Measurements from ENCODE around the gene CHN1.

GRCh38 chr2:174919947-174920595, 85.1 kb downstream of the CHN1 start:
- TF ChIP-seq FOXM1 (IDR thresholded peaks at IDR 0.05; ENCODE audit: low read depth), result no peak
- TF ChIP-seq CHD2 (IDR thresholded peaks at IDR 0.05; ENCODE audit: low read length, partially characterized antibody), result no peak
- TF ChIP-seq CTCF (IDR thresholded peaks at IDR 0.05), result no peak
- no peak for TF ChIP-seq MXI1 (IDR thresholded peaks at IDR 0.05; ENCODE audit: low read depth, low read length)
- TF ChIP-seq USF2 (IDR thresholded peaks at IDR 0.05; ENCODE audit: borderline replicate concordance, low read depth, low read length), result no peak
- TF ChIP-seq MAX (IDR thresholded peaks at IDR 0.05; ENCODE audit: low read depth), result no peak
- no peak for TF ChIP-seq TCF12 (IDR thresholded peaks at IDR 0.05)
- no peak for TF ChIP-seq SMC3 (IDR thresholded peaks at IDR 0.05; ENCODE audit: low read depth, low read length)
- TF ChIP-seq NFIC (IDR thresholded peaks at IDR 0.05; ENCODE audit: borderline replicate concordance), result no peak
- TF ChIP-seq TAF1 (IDR thresholded peaks at IDR 0.05; ENCODE audit: borderline replicate concordance, low read depth, low read length), result no peak
- TF ChIP-seq IRF3 (IDR thresholded peaks at IDR 0.05; ENCODE audit: low read depth, low read length), result no peak
- no peak for TF ChIP-seq REST (IDR thresholded peaks at IDR 0.05; ENCODE audit: low read depth, low read length)
- TF ChIP-seq RXRA (IDR thresholded peaks at IDR 0.05; ENCODE audit: borderline replicate concordance, low read depth), result no peak
